Measurements from ENCODE around the gene SOX3. TPM values are rescaled to one million over a fixed set of nuclear protein-coding genes. Genes with fewer than 3 reads are reported as not detected.

SOX3 gene
- polyA plus RNA-seq, 10 donors, result 0.07 to 0.12 (median 0.10) TPM; not detected in 3

DNA sequence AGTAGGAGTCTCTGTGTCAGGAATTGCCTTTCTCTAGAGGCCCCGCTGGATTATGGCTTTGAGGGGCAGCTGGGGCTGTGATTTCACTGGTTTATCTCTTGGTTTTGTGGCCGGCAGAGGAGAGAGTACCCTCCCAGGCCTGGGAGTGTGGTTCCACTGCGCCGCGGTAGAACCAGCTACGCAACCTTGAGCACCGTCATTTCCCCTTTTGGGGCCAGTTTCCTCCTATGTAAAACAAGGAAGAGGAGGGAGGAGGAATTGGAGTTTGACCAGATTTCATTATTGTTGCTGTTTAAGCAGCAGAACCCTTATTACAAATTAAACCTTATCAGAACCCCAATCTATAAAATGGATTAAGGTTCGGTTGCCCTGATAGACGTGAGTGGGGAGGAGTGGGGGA, 4.4 kb downstream of the SOX3 start:
- DNase-seq, result no peak

DNA sequence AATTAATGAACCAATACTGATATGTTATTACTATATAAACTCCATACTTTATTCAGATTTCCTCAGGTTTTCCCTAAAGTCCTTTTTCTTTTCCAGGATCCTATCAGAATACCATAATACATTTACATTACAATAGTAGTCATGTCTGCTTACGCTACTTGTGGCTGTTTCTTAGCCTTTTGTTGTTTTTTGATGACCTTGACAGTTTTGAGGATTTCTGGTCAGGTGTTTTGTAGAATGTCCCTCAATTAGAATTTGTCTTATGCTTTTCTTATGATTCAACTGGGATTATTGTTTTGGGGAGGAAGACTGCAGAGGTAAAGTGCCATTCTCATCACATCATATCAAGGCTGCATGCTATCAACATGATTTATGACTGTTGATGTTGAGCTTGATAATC, 9.1 kb downstream of the SOX3 start:
- DNase-seq, result no peak

- no peak for DNase-seq
Observed at GRCh38 chrX:140492066-140492994, 12.5 kb downstream of the SOX3 start.

GRCh38 chrX:140480765-140481164, 24.1 kb downstream of the SOX3 start:
- no peak for DNase-seq

DNA sequence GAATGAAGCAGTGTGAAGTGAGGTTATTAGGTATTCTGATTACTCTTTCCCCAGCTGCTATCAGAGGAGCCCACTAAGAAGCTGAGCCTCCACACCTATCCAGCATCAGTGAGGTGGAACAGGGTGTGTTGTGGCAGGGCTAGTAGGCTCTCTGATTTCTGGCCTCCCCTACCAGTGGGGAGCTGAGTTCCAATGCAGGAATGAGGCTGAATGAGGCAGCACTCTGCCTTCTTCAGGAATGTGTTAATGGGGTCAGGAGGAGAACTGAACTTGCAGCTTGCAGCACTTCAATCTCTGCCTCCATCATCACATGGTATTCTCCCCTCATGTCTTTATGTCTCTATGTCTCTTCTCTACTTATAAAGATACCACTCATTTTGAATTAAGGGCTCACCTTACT, 26.9 kb downstream of the SOX3 start:
- DNase-seq, result no peak

- DNase-seq, result no peak
Observed at GRCh38 chrX:140475025-140475424, 29.8 kb downstream of the SOX3 start.

- DNase-seq, result no peak
Observed at GRCh38 chrX:140467211-140467610, 37.7 kb downstream of the SOX3 start.

Other genes starting within 250 kb of the SOX3 start
- 10 to 100 TPM in 5 of 10 donors, 1 to 10 TPM in 5; 3.5 to 20.4 (median 8.9) TPM for gene LINC00632, start 204.7 kb upstream of the SOX3 start, polyA plus RNA-seq (ENCODE audit: insufficient read length in 10 of 10)